ENCODE results near the gene ADCY2. TPM values are rescaled to one million over a fixed set of nuclear protein-coding genes. Genes with fewer than 3 reads are reported as not detected.

The ADCY2 gene
- total RNA-seq, 5 donors from 2014 or later (not counting 1 experiment from before 2014, with no cell fraction given), result 0.23 to 0.32 TPM; not detected in 3

DNA sequence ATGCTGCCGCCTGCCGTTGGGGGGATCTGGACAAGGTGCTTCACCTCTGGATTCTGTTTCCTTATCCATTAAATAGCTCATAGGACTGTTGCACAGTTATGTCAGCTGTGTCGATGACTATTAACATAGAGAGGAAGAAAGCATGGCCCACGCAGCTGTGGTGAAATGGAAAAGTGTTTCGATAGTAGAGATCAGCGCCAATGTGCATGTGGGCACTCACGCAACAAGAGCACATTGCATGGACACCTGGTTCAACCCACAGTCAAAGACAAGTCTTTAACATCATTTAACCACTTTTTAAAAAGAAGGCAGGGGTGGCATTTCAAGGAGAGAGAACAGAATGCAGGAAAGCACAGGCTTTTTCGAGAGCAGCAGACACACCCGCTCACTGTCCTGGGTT is 107.6 kb downstream of the ADCY2 start:
- no peaks in the 10 kb centered on the region for H3K9me3 ChIP-seq
- no peaks in the 10 kb centered on the region for H3K27me3 Mint-ChIP-seq
- ATAC-seq (replicated peaks in 1 of 4) (no peak), DNase-seq (no peak)
- H3K4me3 ChIP-seq (ENCODE audit: control insufficient read depth in 1 of 2, extremely low read depth in 1 of 2, low read length in 1 of 2), result no peak overlapping the region
- H3K4me1 Mint-ChIP-seq, result no peaks in the 10 kb centered on the region
- H3K27me3 ChIP-seq (replicated peaks in 1 of 2; ENCODE audit: control insufficient read depth in 2 of 2, extremely low read depth in 1 of 2, insufficient read depth in 2 of 2, low read length in 1 of 2), result no peaks in the 10 kb centered on the region
- 67% methylated on average over 2 of the region's 9 CpGs for WGBS (ENCODE audit: insufficient coverage)
- H3K9me3 Mint-ChIP-seq, result peaks cover 0 to 4% (median 2%) of the 10 kb centered on the region in 3 donors
- H3K4me3 Mint-ChIP-seq, result no peak overlapping the region
- no peaks in the 10 kb centered on the region for H3K36me3 ChIP-seq (ENCODE audit: control insufficient read depth in 2 of 2, extremely low read depth in 1 of 2, insufficient read depth in 1 of 2, low read length in 1 of 2)
- POLR2A ChIA-PET, result no interaction called here
- no peaks in the 10 kb centered on the region for H3K4me1 ChIP-seq (ENCODE audit: control insufficient read depth in 1 of 2, extremely low read depth in 1 of 2, insufficient read depth in 2 of 2, low read length in 2 of 2)
- CTCF ChIA-PET, result no interaction called here
- H3K27ac ChIP-seq (ENCODE audit: low read length), result no peak overlapping the region
- H3K36me3 Mint-ChIP-seq, result no peaks in the 10 kb centered on the region
- no peak overlapping the region for H3K27ac Mint-ChIP-seq

DNA sequence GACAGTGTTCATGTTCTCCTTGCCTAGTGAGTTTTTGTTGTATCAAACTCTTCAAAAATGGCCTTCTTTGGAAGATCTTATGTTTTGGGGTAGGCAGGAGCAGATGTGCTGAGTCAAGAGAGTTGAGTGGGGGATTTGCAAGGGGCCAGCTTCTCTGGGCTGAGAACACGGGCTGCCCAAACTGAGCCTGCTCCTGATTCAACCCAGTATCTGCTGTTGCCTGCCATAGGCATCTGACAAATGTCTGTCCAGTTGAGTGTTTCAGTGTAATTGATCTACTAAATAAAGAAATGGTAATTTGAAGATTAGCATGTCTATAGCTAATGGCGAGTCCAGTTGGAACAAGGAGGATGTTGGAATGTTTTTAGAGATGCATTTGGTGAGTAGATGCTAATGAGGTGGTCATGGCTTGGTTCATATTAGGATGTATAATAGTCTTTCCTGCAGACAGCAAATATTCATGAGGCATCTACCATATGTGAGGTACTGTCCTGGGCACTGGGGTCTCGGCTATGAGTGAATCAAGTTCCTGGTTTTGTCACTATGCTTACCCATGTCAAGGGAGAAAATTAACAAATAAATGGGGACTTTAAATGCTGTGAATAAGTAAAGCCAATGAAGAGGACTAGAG is 119.5 kb downstream of the ADCY2 start:
- Mint-ChIP-seq H3K4me1 (no peaks in the 10 kb centered on the region), H3K4me3 (no peak overlapping the region), H3K36me3 (no peaks in the 10 kb centered on the region), H3K27ac (no peak overlapping the region), H3K9me3 (peaks cover 0 to 6% (median 0%) of the 10 kb centered on the region in 3 donors), H3K27me3 (no peaks in the 10 kb centered on the region)
- H3K36me3 ChIP-seq (ENCODE audit: control insufficient read depth in 2 of 2, extremely low read depth in 1 of 2, insufficient read depth in 1 of 2, low read length in 1 of 2), result no peaks in the 10 kb centered on the region
- ATAC-seq (replicated peaks in 1 of 4) (no peak), DNase-seq (no peak)
- 75% methylated on average over 3 of the region's 3 CpGs for WGBS (ENCODE audit: insufficient coverage)
- H3K4me3 ChIP-seq (ENCODE audit: control insufficient read depth in 1 of 2, extremely low read depth in 1 of 2, low read length in 1 of 2), result no peak overlapping the region
- H3K27ac ChIP-seq (ENCODE audit: low read length), result no peak overlapping the region
- ChIA-PET POLR2A (no interaction called here), CTCF (no interaction called here)
- no peaks in the 10 kb centered on the region for H3K4me1 ChIP-seq (ENCODE audit: control insufficient read depth in 1 of 2, extremely low read depth in 1 of 2, insufficient read depth in 2 of 2, low read length in 2 of 2)
- H3K9me3 ChIP-seq, result no peaks in the 10 kb centered on the region
- H3K27me3 ChIP-seq (replicated peaks in 1 of 2; ENCODE audit: control insufficient read depth in 2 of 2, extremely low read depth in 1 of 2, insufficient read depth in 2 of 2, low read length in 1 of 2), result no peaks in the 10 kb centered on the region

DNA sequence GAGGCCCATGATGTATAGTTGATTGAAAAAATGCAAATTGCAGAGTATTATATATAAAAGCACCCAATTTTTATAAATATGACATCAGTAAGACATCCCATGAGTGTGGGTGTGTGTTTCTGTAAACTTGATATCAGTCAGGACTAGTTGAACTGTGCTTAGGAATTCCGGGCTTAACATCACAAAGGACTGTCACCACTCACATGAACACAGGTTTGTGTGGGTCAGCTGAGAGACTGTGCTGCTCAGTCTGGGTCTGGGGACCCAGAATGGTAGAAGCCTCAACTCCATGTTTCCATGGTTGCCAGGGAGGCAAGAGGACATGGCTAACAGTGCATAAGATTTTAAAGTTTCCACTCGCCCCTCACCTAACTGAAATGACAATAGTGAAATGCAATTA is 120.3 kb downstream of the ADCY2 start:
- no peaks in the 10 kb centered on the region for H3K27me3 Mint-ChIP-seq
- no peaks in the 10 kb centered on the region for H3K4me1 Mint-ChIP-seq
- H3K9me3 ChIP-seq, result no peaks in the 10 kb centered on the region
- ATAC-seq (replicated peaks in 1 of 4), result no peak
- no peaks in the 10 kb centered on the region for H3K36me3 Mint-ChIP-seq
- ChIA-PET CTCF (no interaction called here), POLR2A (no interaction called here)
- H3K27ac Mint-ChIP-seq, result no peak overlapping the region
- no CpG with 5 or more reads among the region's 2 CpGs for WGBS (ENCODE audit: insufficient coverage)
- no peaks in the 10 kb centered on the region for H3K4me1 ChIP-seq (ENCODE audit: control insufficient read depth in 1 of 2, extremely low read depth in 1 of 2, insufficient read depth in 2 of 2, low read length in 2 of 2)
- peaks cover 0 to 2% of the 10 kb centered on the region in 2 experiments for H3K27me3 ChIP-seq (replicated peaks in 1 of 2; ENCODE audit: control insufficient read depth in 2 of 2, extremely low read depth in 1 of 2, insufficient read depth in 2 of 2, low read length in 1 of 2)
- H3K4me3 Mint-ChIP-seq, result no peak overlapping the region
- H3K4me3 ChIP-seq (ENCODE audit: control insufficient read depth in 1 of 2, extremely low read depth in 1 of 2, low read length in 1 of 2), result no peak overlapping the region
- DNase-seq, result no peak
- no peaks in the 10 kb centered on the region for H3K36me3 ChIP-seq (ENCODE audit: control insufficient read depth in 2 of 2, extremely low read depth in 1 of 2, insufficient read depth in 1 of 2, low read length in 1 of 2)
- no peak overlapping the region for H3K27ac ChIP-seq (ENCODE audit: low read length)
- peaks cover 0 to 9% (median 0%) of the 10 kb centered on the region in 3 donors for H3K9me3 Mint-ChIP-seq

DNA sequence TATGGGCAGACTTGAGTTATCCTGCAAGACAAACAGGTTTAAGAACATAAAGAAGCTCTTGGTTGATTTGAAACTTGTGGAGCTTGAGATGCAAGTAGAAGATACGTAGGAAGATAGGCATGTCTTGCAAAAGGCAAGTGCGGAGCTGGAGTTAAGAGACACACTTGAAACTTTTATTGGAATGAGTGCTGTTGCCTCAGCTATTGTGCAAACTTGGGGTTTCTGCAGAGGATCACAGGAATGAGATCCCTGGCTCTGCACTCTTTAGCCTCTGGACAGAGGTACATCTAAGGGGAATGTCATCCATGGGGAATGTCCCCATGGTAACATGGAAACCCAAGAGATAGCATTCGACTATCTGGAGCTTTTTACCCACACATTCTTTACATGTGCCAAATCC is 121.1 kb downstream of the ADCY2 start:
- Mint-ChIP-seq H3K36me3 (no peaks in the 10 kb centered on the region), H3K9me3 (peaks cover 0 to 9% (median 0%) of the 10 kb centered on the region in 3 donors), H3K4me3 (no peak overlapping the region), H3K27me3 (no peaks in the 10 kb centered on the region), H3K27ac (no peak overlapping the region), H3K4me1 (no peaks in the 10 kb centered on the region)
- ATAC-seq (replicated peaks in 1 of 4) (no peak), DNase-seq (no peak)
- 94% methylated on average over 2 of the region's 3 CpGs for WGBS (ENCODE audit: insufficient coverage)
- POLR2A ChIA-PET, result no interaction called here
- no peaks in the 10 kb centered on the region for H3K9me3 ChIP-seq
- H3K27ac ChIP-seq (ENCODE audit: low read length), result no peak overlapping the region
- no peak overlapping the region for H3K4me3 ChIP-seq (ENCODE audit: control insufficient read depth in 1 of 2, extremely low read depth in 1 of 2, low read length in 1 of 2)
- CTCF ChIA-PET, result no interaction called here
- H3K36me3 ChIP-seq (ENCODE audit: control insufficient read depth in 2 of 2, extremely low read depth in 1 of 2, insufficient read depth in 1 of 2, low read length in 1 of 2), result no peaks in the 10 kb centered on the region
- H3K27me3 ChIP-seq (replicated peaks in 1 of 2; ENCODE audit: control insufficient read depth in 2 of 2, extremely low read depth in 1 of 2, insufficient read depth in 2 of 2, low read length in 1 of 2), result peaks cover 0 to 2% of the 10 kb centered on the region in 2 experiments
- H3K4me1 ChIP-seq (ENCODE audit: control insufficient read depth in 1 of 2, extremely low read depth in 1 of 2, insufficient read depth in 2 of 2, low read length in 2 of 2), result no peaks in the 10 kb centered on the region

- ATAC-seq (replicated peaks in 1 of 4) (no peak), DNase-seq (no peak)
- Histone ChIP-seq H3K36me3 (ENCODE audit: control insufficient read depth in 2 of 2, extremely low read depth in 1 of 2, insufficient read depth in 1 of 2, low read length in 1 of 2) (no peaks in the 10 kb centered on the region), H3K27ac (ENCODE audit: low read length) (no peak overlapping the region), H3K9me3 (no peaks in the 10 kb centered on the region), H3K27me3 (replicated peaks in 1 of 2; ENCODE audit: control insufficient read depth in 2 of 2, extremely low read depth in 1 of 2, insufficient read depth in 2 of 2, low read length in 1 of 2) (peaks cover 0 to 2% of the 10 kb centered on the region in 2 experiments), H3K4me1 (ENCODE audit: control insufficient read depth in 1 of 2, extremely low read depth in 1 of 2, insufficient read depth in 2 of 2, low read length in 2 of 2) (no peaks in the 10 kb centered on the region), H3K4me3 (ENCODE audit: control insufficient read depth in 1 of 2, extremely low read depth in 1 of 2, low read length in 1 of 2) (no peak overlapping the region)
- POLR2A ChIA-PET, result no interaction called here
- WGBS (ENCODE audit: insufficient coverage), result 46% methylated on average over 8 of the region's 11 CpGs
- Mint-ChIP-seq H3K4me3 (no peak overlapping the region), H3K9me3 (peaks cover 0 to 9% (median 0%) of the 10 kb centered on the region in 3 donors), H3K4me1 (no peaks in the 10 kb centered on the region), H3K36me3 (no peaks in the 10 kb centered on the region), H3K27me3 (no peaks in the 10 kb centered on the region), H3K27ac (no peak overlapping the region)
- CTCF ChIA-PET, result no interaction called here
These were observed 123.1 kb downstream of the ADCY2 start for GRCh38 chr5:7518947-7519560.

GRCh38 chr5:7519564-7519963 is 123.6 kb downstream of the ADCY2 start:
- WGBS (ENCODE audit: insufficient coverage), result 82% methylated on average over 2 of the region's 5 CpGs
- H3K4me1 Mint-ChIP-seq, result no peaks in the 10 kb centered on the region
- H3K27me3 Mint-ChIP-seq, result no peaks in the 10 kb centered on the region
- H3K9me3 ChIP-seq, result no peaks in the 10 kb centered on the region
- no peak overlapping the region for H3K4me3 Mint-ChIP-seq
- H3K27me3 ChIP-seq (replicated peaks in 1 of 2; ENCODE audit: control insufficient read depth in 2 of 2, extremely low read depth in 1 of 2, insufficient read depth in 2 of 2, low read length in 1 of 2), result peaks cover 0 to 2% of the 10 kb centered on the region in 2 experiments
- no peak for DNase-seq
- no peaks in the 10 kb centered on the region for H3K36me3 ChIP-seq (ENCODE audit: control insufficient read depth in 2 of 2, extremely low read depth in 1 of 2, insufficient read depth in 1 of 2, low read length in 1 of 2)
- H3K9me3 Mint-ChIP-seq, result peaks cover 0 to 9% (median 0%) of the 10 kb centered on the region in 3 donors
- no peak overlapping the region for H3K27ac Mint-ChIP-seq
- H3K36me3 Mint-ChIP-seq, result no peaks in the 10 kb centered on the region
- POLR2A ChIA-PET, result no interaction called here
- no peak overlapping the region for H3K27ac ChIP-seq (ENCODE audit: low read length)
- no peak overlapping the region for H3K4me3 ChIP-seq (ENCODE audit: control insufficient read depth in 1 of 2, extremely low read depth in 1 of 2, low read length in 1 of 2)
- no peaks in the 10 kb centered on the region for H3K4me1 ChIP-seq (ENCODE audit: control insufficient read depth in 1 of 2, extremely low read depth in 1 of 2, insufficient read depth in 2 of 2, low read length in 2 of 2)
- no peak for ATAC-seq (replicated peaks in 1 of 4)
- CTCF ChIA-PET, result no interaction called here

All from T-cell (primary cell).